ENCODE data around the gene COBL. TPM values are rescaled to one million over a fixed set of nuclear protein-coding genes. Genes with fewer than 3 reads are reported as not detected.

Gene COBL
- total and polyA plus RNA-seq, 2 of the 8 experiments (the other 6 are each of a cell fraction or from before 2014, with no cell fraction given), result 13.8 to 40.4 TPM

DNA sequence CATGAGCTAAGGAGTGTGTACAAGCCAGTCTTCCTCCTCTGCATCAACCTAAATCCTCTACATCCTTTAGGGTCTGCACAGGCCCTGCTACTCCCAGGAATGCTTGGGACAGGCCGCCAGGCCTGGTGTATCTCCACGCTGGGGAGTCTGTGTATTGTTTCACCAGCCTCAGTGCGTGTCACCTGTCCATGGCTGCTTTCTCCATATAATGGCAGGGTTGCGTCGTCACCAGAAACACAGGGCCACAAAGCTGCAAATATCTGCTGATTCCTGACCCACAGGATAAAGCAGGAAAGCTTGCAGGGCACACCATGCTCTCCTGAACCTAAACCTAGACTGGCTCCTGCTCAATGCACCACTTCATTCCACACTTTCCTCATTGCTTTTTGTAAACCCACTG lies 45.6 kb downstream of the COBL start (continued):
- TF ChIP-seq, protein P1, sequence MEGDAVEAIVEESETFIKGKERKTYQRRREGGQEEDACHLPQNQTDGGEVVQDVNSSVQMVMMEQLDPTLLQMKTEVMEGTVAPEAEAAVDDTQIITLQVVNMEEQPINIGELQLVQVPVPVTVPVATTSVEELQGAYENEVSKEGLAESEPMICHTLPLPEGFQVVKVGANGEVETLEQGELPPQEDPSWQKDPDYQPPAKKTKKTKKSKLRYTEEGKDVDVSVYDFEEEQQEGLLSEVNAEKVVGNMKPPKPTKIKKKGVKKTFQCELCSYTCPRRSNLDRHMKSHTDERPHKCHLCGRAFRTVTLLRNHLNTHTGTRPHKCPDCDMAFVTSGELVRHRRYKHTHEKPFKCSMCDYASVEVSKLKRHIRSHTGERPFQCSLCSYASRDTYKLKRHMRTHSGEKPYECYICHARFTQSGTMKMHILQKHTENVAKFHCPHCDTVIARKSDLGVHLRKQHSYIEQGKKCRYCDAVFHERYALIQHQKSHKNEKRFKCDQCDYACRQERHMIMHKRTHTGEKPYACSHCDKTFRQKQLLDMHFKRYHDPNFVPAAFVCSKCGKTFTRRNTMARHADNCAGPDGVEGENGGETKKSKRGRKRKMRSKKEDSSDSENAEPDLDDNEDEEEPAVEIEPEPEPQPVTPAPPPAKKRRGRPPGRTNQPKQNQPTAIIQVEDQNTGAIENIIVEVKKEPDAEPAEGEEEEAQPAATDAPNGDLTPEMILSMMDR (IDR thresholded peaks at IDR 0.05; ENCODE audit: control extremely low read depth in 1 of 3, insufficient read depth in 1 of 3, low read depth in 1 of 3, low read length in 3 of 3), result no peak
- TF ChIP-seq ASH2L (IDR thresholded peaks at IDR 0.05; ENCODE audit: low read length), result no peak
- no peak for TF ChIP-seq CTBP2 (IDR thresholded peaks at IDR 0.05; ENCODE audit: borderline replicate concordance, insufficient read depth, insufficient read length, low read length)
- TF ChIP-seq POLR2A (IDR thresholded peaks at IDR 0.05; ENCODE audit: control extremely low read depth in 1 of 2, low read depth in 2 of 2, low read length in 2 of 2), result no peak
- no peak for TF ChIP-seq NRF1 (IDR thresholded peaks at IDR 0.05; ENCODE audit: low read depth, low read length)
